GM20431 (cell line): ENCODE data around the gene ARHGAP42.

Source experiments
- in situ Hi-C: fragments of 300-500 bp; cut with MseI, MboI; formaldehyde crosslinking; loops from one replicate; pipeline ENCODE4 v1.15.0; 2020; ENCODE audit warnings: low sequenced_read_pairs; ENCODE audit not compliant: unreplicated experiment

Gene ARHGAP42

DNA sequence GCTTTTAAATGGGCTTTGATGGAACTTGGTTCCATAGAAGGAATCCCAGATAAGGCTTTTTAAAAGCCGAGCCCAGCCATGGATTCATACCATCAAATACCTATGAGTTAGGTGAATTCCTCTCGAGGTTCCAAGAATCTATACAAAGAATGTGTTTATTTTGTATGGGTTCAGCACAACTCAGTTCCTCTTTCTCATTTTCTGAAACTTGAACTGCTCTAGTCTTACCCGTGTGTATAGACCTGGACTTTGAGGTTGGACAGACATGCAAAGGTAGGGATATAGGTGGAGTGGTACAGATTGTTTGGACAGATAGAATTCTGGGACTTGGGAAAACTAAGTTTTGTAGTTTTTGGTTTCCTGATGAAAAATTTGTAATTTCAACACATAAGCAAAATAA is 344.6 kb downstream of the ARHGAP42 start:
- in situ Hi-C loops, result no loop called here

DNA sequence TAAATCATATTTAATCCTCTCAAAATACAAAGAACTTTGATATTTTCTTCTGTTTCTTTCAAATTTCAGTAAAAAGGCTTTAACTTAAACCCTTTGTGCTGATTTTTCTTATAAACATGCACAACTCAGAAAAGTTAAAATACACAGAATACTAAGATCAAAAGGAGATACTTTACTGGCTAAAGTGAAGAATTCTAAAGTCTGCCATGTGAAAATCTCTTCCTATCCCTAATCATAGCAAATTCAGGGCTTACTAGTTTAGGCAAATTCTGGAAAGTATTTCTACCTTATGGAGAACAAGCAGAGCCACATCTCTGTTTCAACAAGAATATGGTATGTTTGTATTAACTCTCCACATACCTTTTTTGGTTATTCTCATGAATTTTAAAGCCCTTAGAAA is 345.9 kb downstream of the ARHGAP42 start:
- in situ Hi-C loops, result no loop called here

DNA sequence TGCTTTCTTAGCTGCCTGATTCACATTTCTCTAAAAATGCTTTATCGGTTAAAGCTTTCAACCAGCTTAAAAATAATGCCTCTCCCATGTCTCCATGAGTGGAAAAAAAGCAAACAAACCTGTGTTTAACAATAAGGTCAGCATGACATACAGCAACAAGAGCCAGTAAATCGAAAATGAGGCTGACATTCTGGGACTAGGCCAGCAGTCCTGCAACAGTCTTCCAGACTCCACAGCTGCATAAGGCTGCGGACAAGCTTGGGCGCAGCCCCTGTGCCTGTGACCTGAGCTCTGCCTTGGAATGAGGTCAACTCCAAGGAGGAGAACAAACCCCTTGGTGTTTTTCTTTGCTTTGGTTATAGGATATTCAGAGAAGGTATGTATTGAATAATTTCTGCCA is 347.0 kb downstream of the ARHGAP42 start:
- in situ Hi-C loops, result no loop called here

DNA sequence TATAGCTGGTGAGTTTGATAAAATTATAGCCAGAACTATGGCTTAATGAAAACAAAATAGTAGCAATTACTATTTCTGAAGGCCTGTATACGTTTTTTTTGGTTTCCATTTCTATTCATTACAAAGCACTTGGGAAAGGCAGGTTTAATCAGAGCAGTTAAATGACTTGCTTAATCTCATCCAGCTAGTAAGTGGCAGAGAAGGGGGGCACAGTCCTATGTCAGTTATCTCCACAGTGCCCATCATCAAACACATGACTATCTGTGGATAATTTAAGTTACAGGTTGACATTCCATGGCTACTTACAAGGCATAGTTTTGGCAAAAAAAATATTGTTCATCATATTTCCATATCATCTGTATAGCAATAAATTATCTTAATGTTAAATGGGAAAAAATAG is 348.8 kb downstream of the ARHGAP42 start:
- in situ Hi-C loops, result no loop called here
